ENCODE measurements around the gene FOLR2.
A peak's percentile ranks its signal among the peaks of the same experiment; 100 is the strongest.

The FOLR2 gene

DNA sequence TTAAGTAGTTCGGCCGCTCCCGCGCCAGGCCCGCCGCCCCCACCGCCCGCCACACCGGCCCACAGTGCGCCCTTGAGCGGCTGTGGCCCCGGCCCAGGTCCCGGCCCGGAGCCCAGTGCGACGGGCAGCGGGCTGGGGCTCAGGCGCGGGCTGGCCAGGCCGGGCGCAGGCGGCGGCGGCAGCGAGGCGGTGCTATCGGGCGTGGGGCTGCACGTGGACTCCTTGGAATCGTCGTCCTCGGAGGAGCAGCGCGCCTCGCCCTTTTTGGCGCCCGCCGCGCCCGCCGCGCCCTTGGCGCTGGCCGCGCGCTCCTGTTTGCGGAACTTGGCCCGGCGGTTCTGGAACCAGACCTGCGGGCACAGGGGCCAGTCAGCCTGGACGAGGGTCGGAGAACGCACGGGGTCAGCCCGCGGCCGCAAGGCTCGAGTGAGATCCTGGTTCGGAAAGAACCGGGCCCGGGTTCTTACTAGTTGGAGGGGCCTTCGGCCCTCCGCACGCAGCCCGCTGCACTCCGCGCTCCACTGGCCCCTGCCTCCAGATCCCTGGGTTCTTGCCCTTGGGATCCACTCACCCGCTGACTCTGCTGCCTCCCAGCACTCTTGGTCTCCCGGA, 23.4 kb downstream of the FOLR2 start:
- peak overlapping the region; percentile 54 to 60 for H3K27ac ChIP-seq
- intact Hi-C loops (cut with DNase I; ENCODE audit: low total_unique reads) = no loop called here
- peaks cover 23 to 33% (median 29%) of the 10 kb centered on the region in 3 donors for H3K36me3 ChIP-seq
- H3K9me3 ChIP-seq = no peaks in the 10 kb centered on the region
- no peak for TF ChIP-seq CTCF (IDR thresholded peaks at IDR 0.05)
- peak in 1 of 2 donors; percentile 84 for DNase-seq
- peaks cover 0 to 55% (median 45%) of the 10 kb centered on the region in 4 donors for H3K4me1 ChIP-seq
- H3K4me3 ChIP-seq = peak overlapping the region; percentile 44 to 55
- H3K27me3 ChIP-seq = peaks cover 10 to 44% of the 10 kb centered on the region in 2 donors

- Histone ChIP-seq H3K27ac (peak overlapping the region; percentile 54 to 60), H3K27me3 (peaks cover 12 to 52% of the 10 kb centered on the region in 2 donors), H3K36me3 (peaks cover 16 to 26% (median 21%) of the 10 kb centered on the region in 3 donors), H3K4me1 (peaks cover 0 to 55% (median 45%) of the 10 kb centered on the region in 4 donors), H3K4me3 (peak overlapping the region; percentile 44 to 55), H3K9me3 (no peaks in the 10 kb centered on the region)
- intact Hi-C loops (cut with DNase I; ENCODE audit: low total_unique reads) = no loop called here
- TF ChIP-seq CTCF (IDR thresholded peaks at IDR 0.05) = no peak
- DNase-seq = peak in 1 of 2 donors; percentile 67
Measured at GRCh38 chr11:72240461-72241290, 24.1 kb downstream of the FOLR2 start.

DNA sequence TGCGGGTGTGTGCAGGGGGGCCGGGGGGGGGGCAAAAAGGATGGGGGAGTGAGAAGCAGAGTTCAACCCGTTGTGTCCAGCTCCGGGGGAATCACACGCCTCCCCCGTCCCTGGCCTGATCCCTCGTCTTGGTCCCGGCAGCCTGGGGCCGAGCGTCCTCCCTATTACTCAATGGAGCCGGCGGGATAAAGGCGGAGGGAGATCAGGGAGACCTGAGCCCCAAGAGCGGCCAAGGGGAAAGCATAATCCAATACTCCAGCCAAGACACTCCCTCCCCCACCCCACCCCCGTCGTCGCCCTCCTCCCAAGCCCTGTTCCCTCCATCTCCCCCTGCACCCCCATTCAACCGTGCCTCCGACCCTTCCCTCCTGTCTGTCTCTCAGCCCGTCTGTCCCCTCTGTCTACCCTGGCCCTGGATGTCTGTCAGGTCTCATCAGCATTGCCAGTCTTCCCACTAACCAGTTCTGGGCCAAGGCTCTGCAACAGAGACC, 24.7 kb downstream of the FOLR2 start:
- Histone ChIP-seq H3K36me3 (peaks cover 10 to 19% (median 15%) of the 10 kb centered on the region in 3 donors), H3K27me3 (peaks cover 12 to 56% of the 10 kb centered on the region in 2 donors), H3K4me1 (peaks cover 0 to 53% (median 45%) of the 10 kb centered on the region in 4 donors), H3K27ac (no peak overlapping the region), H3K4me3 (no peak overlapping the region), H3K9me3 (no peaks in the 10 kb centered on the region)
- DNase-seq = no peak
- intact Hi-C loops (cut with DNase I; ENCODE audit: low total_unique reads) = no loop called here
- TF ChIP-seq CTCF (IDR thresholded peaks at IDR 0.05) = no peak

- Histone ChIP-seq H3K4me3 (no peak overlapping the region), H3K9me3 (no peaks in the 10 kb centered on the region), H3K36me3 (peaks cover 6 to 11% (median 8%) of the 10 kb centered on the region in 3 donors), H3K27me3 (peaks cover 12 to 60% of the 10 kb centered on the region in 2 donors), H3K27ac (no peak overlapping the region), H3K4me1 (peaks cover 0 to 53% (median 45%) of the 10 kb centered on the region in 4 donors)
- intact Hi-C loops (cut with DNase I; ENCODE audit: low total_unique reads) = no loop called here
- no peak for DNase-seq
- no peak for TF ChIP-seq CTCF (IDR thresholded peaks at IDR 0.05)
Measured at GRCh38 chr11:72242141-72242540, 25.5 kb downstream of the FOLR2 start.

GRCh38 chr11:72243173-72244059, 26.8 kb downstream of the FOLR2 start:
- Histone ChIP-seq H3K27ac (no peak overlapping the region), H3K9me3 (no peaks in the 10 kb centered on the region), H3K36me3 (no peaks in the 10 kb centered on the region), H3K4me1 (peaks cover 0 to 44% (median 37%) of the 10 kb centered on the region in 4 donors), H3K27me3 (peaks cover 12 to 70% of the 10 kb centered on the region in 2 donors), H3K4me3 (no peak overlapping the region)
- no peak for DNase-seq
- intact Hi-C loops (cut with DNase I; ENCODE audit: low total_unique reads) = no loop called here
- no peak for TF ChIP-seq CTCF (IDR thresholded peaks at IDR 0.05)
